ENCODE data around the gene RPA1. TPM values are rescaled to one million over a fixed set of nuclear protein-coding genes. Genes with fewer than 3 reads are reported as not detected.

Gene RPA1
- total and polyA plus RNA-seq, 2 of the 4 experiments (the other 2 are of a cell fraction), result 38.4 to 48.2 TPM

DNA sequence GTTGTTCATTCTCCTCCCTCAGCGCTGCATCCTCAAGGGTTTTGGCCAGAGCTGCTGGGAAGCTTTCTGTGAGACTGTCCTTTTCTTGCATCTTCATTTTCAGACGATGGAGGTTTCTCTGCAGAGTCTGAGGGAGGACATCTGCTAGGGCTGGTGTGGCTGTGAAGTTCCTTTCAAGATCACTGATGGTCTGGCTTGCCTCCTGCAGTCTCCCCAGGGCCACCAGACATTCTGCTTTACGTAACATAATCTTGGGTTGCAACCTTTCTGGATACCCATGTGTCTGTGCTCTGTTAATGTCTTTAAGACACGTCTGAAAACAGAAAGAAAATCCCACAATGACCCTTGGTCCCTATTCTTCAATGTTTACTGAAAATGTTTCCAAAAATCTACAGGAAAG lies 29.1 kb upstream of the RPA1 start:
- Histone ChIP-seq H3K23ac (ENCODE audit: low read depth, low read length) (no peak overlapping the region), H2BK120ac (ENCODE audit: low read depth, low read length) (no peak overlapping the region), H4K20me1 (ENCODE audit: insufficient read depth, low read length) (no peaks in the 10 kb centered on the region), H3K79me1 (ENCODE audit: low read depth in 1 of 2, low read length in 2 of 2) (peaks cover 0 to 17% of the 10 kb centered on the region in 2 experiments; a peak in 2 of 4 replicates), H2AFZ (replicated peaks; ENCODE audit: low read length, poor library complexity) (no peak overlapping the region), H3K27me3 (ENCODE audit: control insufficient read depth, insufficient read depth, low read length) (no peaks in the 10 kb centered on the region), H2AK9ac (replicated peaks; ENCODE audit: low read depth, low read length, poor library complexity) (no peak overlapping the region), H3K4me3 (ENCODE audit: insufficient read depth, low read depth, low read length) (no peak overlapping the region), H4K8ac (ENCODE audit: low read depth in 2 of 2, low read length in 2 of 2) (no peak overlapping the region), H3K4ac (ENCODE audit: low read depth, low read length) (no peak overlapping the region), H3K4me1 (ENCODE audit: control insufficient read depth, insufficient read depth, low read length) (0 out of 2 replicates have a peak, but pooled peaks cover 1% of the 10 kb centered on the region), H3K27ac (ENCODE audit: insufficient read depth, low read length) (no peak overlapping the region), H4K5ac (ENCODE audit: low read depth, low read length) (no peak overlapping the region), H3K36me3 (ENCODE audit: control insufficient read depth, insufficient read depth, low read length) (peaks cover 26% of the 10 kb centered on the region), H3K9ac (ENCODE audit: low read depth, low read length) (no peak overlapping the region), H3K56ac (ENCODE audit: extremely low read depth, insufficient read depth, low read length) (no peak overlapping the region), H4K91ac (ENCODE audit: insufficient read depth, low read depth, low read length) (no peak overlapping the region), H3K18ac (ENCODE audit: low read depth, low read length) (no peak overlapping the region), H3K4me2 (ENCODE audit: low read depth, low read length) (no peak overlapping the region), H2BK5ac (ENCODE audit: low read depth, low read length, poor library complexity, severe bottlenecking) (no peak overlapping the region), H3K9me1 (ENCODE audit: insufficient read depth, low read length) (peaks cover 3% of the 10 kb centered on the region; the same call in 1 of the 2 replicates), H2BK15ac (ENCODE audit: low read depth, low read length) (no peak overlapping the region), H3K9me3 (ENCODE audit: control insufficient read depth, insufficient read depth, low read length) (no peaks in the 10 kb centered on the region), H2BK20ac (ENCODE audit: low read depth, low read length) (no peak overlapping the region), H2AK5ac (ENCODE audit: low read depth, low read length) (no peak overlapping the region), H3K14ac (replicated peaks; ENCODE audit: low read depth, low read length) (no peak overlapping the region)
- ATAC-seq (ENCODE audit: low read depth), result no peak
- intact Hi-C loops (cut with micrococcal nuclease) (no loop called here), in situ Hi-C loops (cut with MboI; ENCODE audit: low sequenced_read_pairs) (no loop called here), dilution Hi-C loops (cut with HindIII; ENCODE audit: low sequenced_read_pairs, unreplicated experiment) (no loop called here)
- TF ChIP-seq MXI1 (IDR thresholded peaks at IDR 0.05; ENCODE audit: borderline replicate concordance, low read depth, low read length), result no peak
- no peak for TF ChIP-seq CHD1 (IDR thresholded peaks at IDR 0.05; ENCODE audit: low read depth, low read length)
- TF ChIP-seq, protein P1, sequence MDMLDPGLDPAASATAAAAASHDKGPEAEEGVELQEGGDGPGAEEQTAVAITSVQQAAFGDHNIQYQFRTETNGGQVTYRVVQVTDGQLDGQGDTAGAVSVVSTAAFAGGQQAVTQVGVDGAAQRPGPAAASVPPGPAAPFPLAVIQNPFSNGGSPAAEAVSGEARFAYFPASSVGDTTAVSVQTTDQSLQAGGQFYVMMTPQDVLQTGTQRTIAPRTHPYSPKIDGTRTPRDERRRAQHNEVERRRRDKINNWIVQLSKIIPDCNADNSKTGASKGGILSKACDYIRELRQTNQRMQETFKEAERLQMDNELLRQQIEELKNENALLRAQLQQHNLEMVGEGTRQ (IDR thresholded peaks at IDR 0.05; ENCODE audit: low read depth, low read length), result no peak
- TF ChIP-seq, protein P2, sequence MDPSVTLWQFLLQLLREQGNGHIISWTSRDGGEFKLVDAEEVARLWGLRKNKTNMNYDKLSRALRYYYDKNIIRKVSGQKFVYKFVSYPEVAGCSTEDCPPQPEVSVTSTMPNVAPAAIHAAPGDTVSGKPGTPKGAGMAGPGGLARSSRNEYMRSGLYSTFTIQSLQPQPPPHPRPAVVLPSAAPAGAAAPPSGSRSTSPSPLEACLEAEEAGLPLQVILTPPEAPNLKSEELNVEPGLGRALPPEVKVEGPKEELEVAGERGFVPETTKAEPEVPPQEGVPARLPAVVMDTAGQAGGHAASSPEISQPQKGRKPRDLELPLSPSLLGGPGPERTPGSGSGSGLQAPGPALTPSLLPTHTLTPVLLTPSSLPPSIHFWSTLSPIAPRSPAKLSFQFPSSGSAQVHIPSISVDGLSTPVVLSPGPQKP (IDR thresholded peaks at IDR 0.05; ENCODE audit: borderline replicate concordance, low read depth, low read length), result no peak
- no peak for TF ChIP-seq FOS (IDR thresholded peaks at IDR 0.05; ENCODE audit: low read depth, low read length)
- no CpG with 5 or more reads among the region's 4 CpGs for WGBS, 2 experiments (ENCODE audit: extremely low coverage in 2 of 2, insufficient read length in 1 of 2)
- DNase-seq, result no peak
- BruUV-seq (replicated peaks), result no TSS peak
- ChIA-PET POLR2A (ENCODE audit: unreplicated experiment) (no interaction called here), CTCF (no interaction called here)

All from IMR-90 (cell line).